ENCODE data around the gene SRA1. TPM values are rescaled to one million over a fixed set of nuclear protein-coding genes. Genes with fewer than 3 reads are reported as not detected.

The SRA1 gene
- total RNA-seq, 1 donor from 2014 or later = 47.3 TPM

DNA sequence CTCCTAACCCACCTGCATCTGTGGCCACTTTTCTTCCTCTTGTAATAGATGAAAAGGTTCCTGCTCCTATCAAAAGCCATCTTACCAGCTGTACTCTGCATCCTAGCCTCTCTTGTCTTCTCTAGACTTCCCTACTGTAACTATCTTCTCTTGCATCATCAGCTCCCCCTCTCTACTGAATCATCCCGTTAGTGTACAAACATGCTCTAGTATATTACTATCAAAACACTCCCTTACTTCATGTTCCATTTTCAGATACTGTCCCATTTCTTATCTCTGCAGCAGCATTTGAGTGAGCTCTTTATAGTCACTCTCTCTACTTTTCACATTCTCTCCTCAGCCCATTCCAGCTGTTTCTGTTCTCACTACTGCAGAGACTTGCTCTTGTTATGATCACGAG, 2.8 kb downstream of the SRA1 start:
- peaks cover 17 to 20% of the 10 kb centered on the region in 2 donors for H3K36me3 ChIP-seq
- H3K4me1 ChIP-seq = peaks cover 3 to 21% of the 10 kb centered on the region in 2 donors
- no peaks in the 10 kb centered on the region for H3K9me3 ChIP-seq
- DNase-seq (ENCODE audit: low spot score in 2 of 2) = no peak
- no peak overlapping the region for H3K27ac ChIP-seq
- no peak overlapping the region for H3K4me3 ChIP-seq
- TF ChIP-seq CTCF (IDR thresholded peaks at IDR 0.05) = no peak
- intact Hi-C loops (cut with DNase I) = no loop called here
- H3K27me3 ChIP-seq = no peaks in the 10 kb centered on the region

DNA sequence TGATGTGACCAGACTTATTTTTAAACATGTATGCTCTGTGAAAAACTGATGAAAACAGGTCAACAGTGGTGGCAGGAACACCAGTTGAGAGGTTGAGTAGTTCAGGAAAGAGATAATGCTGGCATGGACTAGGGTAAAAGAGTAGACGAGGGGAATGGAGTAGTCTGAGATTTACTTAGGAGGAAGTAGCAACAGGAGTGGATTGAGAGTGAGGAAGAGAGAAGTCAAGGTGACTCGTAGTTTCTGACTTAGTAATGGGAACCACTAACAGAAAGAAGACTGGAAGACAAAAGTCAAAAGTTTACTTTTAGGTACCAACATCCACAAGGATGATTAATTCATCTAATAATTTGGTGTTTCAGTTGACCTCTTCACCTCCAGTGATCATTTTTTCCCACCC, 3.6 kb downstream of the SRA1 start:
- TF ChIP-seq CTCF (IDR thresholded peaks at IDR 0.05) = no peak
- Histone ChIP-seq H3K9me3 (no peaks in the 10 kb centered on the region), H3K36me3 (peaks cover 17 to 20% of the 10 kb centered on the region in 2 donors), H3K4me3 (no peak overlapping the region), H3K27ac (no peak overlapping the region), H3K27me3 (no peaks in the 10 kb centered on the region), H3K4me1 (peaks cover 10 to 28% of the 10 kb centered on the region in 2 donors)
- no peak for DNase-seq (ENCODE audit: low spot score in 2 of 2)
- intact Hi-C loops (cut with DNase I) = no loop called here

DNA sequence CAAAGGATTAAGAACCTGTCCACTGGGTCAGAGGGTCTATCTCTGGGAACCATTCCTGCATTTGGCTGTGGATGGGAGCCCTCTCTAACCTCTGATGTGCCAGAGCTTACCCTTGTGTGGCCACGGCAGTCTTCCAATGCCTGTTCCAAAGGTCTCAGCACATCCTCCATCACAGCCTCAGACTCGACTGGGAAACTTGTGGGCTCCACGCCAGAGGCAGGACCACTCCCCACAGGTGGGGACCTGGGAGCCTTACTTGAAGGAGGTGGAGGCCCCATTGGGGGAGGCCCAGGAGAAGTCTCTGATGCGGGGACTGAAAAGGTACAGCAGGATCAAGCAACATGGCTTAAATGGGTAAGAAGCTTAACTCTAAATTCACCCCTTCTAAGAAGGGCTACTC, 5.4 kb downstream of the SRA1 start:
- Histone ChIP-seq H3K4me3 (no peak overlapping the region), H3K36me3 (peaks cover 17 to 20% of the 10 kb centered on the region in 2 donors), H3K27ac (no peak overlapping the region), H3K9me3 (no peaks in the 10 kb centered on the region), H3K4me1 (peaks cover 16 to 30% of the 10 kb centered on the region in 2 donors), H3K27me3 (no peaks in the 10 kb centered on the region)
- TF ChIP-seq CTCF (IDR thresholded peaks at IDR 0.05) = no peak
- intact Hi-C loops (cut with DNase I) = no loop called here
- DNase-seq (ENCODE audit: low spot score in 2 of 2) = no peak

DNA sequence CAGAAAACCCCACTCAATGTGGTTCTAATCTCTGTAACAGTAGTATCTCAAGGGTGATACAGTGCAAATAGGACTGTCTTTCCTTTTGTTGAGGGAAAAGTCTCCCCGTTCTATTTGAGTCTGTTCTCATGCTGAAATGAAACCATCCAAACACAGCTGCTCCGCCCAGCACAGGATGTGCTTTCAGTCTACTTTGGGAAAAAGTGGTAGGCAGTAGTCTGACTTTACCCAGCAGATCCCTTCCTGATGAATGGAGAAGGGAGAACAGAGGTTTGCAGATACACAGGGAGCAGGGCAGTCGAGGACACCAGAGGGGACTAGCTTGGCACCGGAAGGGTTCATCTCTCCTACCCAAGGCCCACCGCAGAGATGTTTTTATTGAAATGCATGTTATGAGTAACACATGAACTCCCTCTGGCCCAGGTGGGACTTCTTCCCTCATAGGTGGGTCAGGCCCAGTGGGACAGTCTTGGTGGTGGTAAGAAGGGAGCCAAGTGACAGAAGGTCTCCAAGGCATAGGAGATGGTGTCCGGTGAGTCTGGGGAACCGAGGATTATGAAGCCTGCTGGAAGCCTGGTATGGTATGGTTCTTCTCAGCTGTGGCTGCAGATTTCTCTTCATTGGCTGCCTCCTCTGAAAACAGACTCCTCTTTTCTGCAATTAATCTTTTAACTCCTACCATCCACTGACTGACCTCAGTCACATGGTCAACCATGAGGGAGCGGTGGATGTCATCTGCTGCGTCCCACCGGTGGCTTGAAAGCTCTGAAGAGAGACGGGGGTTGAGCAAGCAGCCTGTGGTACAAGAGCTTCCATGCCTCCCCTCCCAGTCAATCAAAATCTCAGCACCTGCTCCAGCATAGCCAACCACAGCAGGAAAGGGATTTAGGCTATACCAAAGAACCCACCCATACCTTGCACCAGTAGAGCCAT, 6.9 kb downstream of the SRA1 start:
- intact Hi-C loops (cut with DNase I) = no loop called here

More for the DNA sequence above, 6.9 kb downstream of the SRA1 start:
- no peaks in the 10 kb centered on the region for H3K9me3 ChIP-seq
- H3K4me3 ChIP-seq = no peak overlapping the region
- H3K27me3 ChIP-seq = no peaks in the 10 kb centered on the region
- peaks cover 19 to 23% of the 10 kb centered on the region in 2 donors for H3K4me1 ChIP-seq
- no peak for DNase-seq (ENCODE audit: low spot score in 2 of 2)
- TF ChIP-seq CTCF (IDR thresholded peaks at IDR 0.05) = no peak
- H3K36me3 ChIP-seq = peaks cover 17 to 20% of the 10 kb centered on the region in 2 donors
- peak overlapping the region; percentile 95 to 97 for H3K27ac ChIP-seq

Measured in ascending aorta (tissue), 2 donors.